ENCODE measurements around the gene CCDC160.
"Not testable (repeated sequence)": the region's sequence is repeated elsewhere in the genome, so short reads cannot be mapped to it uniquely, and the experiment has no call there.

The CCDC160 gene

DNA sequence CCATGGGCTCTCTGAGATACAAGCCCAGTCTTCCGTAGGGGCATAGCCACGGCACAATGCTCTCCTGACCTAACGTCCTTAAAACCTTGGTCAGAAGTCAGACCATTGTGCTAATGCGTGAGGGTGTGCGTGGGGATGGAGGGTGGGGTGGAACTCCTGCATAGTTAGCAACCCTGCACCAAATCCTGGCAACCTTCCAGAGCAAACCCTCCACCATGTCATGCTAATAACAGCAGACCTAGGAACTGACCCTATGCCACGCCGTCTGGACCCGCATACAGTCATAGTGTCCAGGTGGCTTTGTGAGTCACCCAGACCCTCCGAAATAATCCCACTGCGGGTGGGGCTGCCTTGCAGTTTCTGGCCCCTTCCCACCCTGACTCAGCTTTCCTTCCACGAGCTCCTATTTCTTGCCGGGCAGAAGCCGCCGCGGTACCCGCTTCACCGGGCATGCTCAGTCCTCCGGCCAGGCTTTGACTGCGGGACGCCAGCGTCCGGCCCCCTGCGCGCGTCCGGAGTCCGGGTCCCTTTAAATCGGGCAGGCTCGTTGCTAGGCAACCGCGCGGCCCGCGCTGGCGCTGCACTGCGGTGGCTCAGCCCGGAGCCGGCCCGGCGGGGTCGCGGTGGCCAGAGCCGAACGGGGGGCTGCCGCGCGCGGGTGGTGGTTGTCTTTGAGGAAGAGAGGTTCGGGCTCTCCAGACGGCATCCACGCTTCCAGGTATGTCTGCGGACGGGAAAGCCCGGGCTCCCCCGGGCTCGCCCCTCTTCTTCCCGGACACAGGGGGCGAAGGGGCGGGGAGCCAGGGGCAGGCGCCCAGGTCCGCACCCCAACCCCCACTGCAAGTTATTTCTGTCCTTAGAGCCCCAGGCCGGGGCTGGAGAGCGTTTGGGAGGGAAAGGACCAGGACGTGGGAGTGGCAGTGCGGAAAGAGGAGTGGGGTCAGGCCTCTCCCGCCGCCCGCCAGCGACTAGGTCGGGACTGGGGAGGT is at the start of gene CCDC160:
CCDC160 (plus strand) TSS at position 557 of the 989 bp plus-strand sequence. CDS start 7,619 bp downstream, outside the sequence.
- no peak for DNase-seq

DNA sequence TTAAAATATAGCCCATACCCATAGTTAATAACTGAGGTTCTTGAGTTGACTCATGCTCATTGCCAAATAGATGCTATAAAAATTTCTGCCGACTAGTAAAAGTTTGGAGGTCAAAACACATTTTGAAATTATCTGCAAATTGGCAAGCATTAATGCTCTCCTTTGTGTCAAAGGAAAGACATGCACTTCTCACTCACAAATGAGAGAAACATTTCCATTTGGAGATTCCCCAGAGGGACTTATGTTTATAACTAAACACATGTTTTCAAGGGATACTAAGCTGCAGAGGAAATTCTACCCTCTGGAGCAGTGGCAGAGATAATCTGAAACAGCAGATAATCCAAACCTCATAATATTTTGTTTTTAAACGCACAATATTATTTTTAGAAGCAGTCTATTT is 45.7 kb upstream of the CCDC160 start:
- DNase-seq, result no peak

DNA sequence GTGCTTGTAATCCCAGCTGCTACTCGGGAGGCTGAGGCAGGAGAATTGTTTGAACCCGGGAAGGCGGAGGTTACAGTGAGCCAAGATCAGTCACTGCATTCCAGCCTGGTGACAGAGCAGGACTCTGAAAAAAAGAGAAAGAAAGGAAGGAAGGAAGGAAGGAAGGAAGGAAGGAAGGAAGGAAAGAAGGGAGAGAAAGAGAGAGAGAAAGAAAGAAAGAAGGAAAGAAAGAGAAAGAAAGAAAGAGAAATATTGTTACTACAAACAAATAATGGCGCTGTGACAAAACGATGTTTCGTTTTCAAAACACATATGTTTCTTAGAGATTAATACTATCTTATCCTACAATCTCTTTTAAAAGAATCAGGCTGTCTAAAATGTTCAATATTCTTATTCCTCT is 42.1 kb upstream of the CCDC160 start:
- DNase-seq, result no peak

DNA sequence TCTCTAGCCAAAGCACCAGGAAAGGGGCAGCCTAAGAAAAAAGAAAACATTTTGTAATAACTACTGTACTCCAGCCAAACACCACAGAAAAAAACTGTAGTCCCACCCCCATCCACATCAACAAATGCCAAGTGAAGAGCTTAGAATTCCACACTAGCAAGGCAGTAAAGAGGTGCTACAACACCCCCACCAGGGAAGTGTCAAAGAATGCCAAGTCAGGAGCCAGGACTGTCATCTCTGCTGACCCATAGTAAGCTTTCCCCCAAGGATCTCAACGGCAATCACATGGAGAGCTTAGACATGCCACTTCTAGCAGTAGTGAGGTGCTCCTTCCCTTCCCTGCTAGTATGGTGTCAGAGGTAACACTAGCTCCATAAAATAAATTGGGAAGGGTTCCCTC is 34.4 kb upstream of the CCDC160 start:
- DNase-seq, result no peak

DNA sequence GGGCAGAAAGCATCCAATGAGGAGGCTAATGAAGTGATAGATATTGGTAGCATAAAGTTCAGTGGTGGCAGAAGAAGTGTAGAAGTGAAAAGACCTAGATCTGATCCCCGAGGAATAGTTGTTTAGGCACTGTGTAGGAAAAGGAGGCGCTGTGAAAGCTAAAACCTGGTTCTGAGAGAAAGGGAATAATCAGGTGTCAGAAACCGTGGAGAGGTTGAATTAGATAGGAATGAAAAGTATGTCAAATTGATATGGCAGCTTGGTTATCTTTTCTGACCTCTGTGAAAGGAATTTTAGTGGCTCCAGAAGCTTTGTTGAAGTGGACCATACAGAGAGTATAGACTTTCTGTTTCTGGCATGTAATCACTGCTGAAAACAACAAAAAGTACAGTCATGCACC is 30.8 kb upstream of the CCDC160 start:
- DNase-seq, result no peak

DNA sequence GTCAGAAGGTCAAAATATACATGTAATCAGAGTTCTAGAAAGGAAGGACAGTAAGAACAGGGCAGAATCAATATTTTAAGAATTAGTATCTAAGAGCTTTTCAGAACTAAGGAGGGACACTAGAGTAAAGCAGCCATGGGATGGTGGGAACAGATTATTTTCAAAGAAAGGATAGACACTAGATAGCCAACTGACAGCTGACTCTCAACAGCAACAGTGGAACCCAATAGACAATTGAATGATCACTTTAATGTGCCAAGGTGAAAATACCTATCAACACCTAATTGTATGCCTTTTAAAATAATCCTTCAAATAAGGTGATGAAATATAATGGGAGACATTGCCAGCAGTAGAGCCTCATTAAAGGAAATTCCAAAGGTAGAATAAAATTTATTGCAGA is 26.5 kb upstream of the CCDC160 start:
- DNase-seq, result no peak

DNA sequence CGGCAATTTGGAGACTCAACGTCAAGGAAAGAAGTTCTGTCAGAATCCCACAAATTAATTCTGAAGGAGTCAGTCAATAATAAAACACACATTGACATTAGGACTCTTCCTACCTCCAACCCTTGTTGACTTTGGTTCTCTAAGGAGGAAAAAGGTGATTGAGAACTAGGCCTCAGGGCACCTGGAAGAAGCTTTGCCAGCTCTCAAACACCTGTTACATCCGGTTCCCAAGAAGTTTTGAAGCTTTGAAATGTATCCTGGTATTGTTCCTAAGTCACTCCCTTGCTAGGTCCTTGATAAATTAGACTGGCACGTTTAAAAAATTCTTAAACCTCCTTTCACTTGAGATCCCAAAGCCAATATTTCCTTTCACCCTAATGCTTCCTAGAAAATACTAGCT is 1.7 kb upstream of the CCDC160 start:
- no peak for DNase-seq

DNA sequence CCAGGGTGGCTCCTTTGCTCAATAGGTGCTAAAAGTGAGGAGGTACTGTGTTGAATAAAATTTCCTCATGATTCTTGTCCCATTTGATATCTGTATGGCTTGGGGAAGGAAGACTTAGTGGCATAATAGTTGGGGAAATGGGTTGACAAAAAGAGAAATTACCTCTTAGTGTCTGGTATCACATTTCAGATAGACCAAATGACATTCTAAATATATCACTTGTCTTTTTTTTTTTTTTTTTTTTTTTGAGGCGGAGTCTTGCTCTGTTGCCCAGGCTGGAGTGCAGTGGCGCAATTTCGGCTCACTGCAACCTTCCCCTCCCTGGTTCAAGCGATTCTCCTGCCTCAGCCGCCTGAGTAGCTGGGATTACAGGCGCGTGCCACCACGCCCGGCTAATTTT is 1.2 kb downstream of the CCDC160 start:
- DNase-seq, result not testable (repeated sequence)

DNA sequence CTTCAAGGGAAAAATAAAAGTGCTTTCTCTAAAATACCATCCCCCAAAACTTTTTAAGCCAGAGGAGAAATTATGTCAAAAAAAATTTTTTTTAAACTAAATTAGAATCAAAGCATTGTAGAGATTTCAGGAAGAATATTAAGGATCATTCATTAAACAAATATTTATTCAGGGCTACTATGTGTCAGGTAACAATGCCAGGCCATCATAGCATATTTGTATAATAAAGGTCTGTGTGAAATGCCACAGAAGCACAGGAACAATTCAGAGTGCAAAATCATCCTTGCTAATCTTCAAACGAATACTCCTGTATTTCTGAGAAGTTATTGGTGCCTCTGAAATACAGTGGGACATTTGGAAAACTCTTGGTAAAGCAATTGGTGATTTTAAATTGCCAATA is 2.0 kb downstream of the CCDC160 start:
- DNase-seq, result no peak

DNA sequence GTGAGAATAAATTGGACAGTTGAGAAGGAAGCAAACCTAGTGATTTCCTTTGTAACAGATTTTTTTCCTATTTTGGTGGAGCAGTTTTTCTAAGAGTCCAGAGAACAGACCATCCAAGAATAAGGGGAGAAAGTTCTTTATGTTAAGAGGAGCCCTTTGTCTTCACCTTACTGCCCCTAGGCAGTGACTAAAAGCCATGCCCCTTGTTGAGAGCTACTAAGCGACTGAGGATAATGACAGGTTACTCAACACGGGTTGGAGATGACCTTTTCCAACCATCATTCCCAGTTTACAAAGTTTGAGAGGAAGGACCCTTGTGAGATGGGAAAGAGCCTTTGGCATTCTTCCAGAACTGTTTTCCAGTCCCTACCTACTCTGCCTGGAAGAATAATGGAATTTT is 3.2 kb downstream of the CCDC160 start:
- DNase-seq, result no peak

DNA sequence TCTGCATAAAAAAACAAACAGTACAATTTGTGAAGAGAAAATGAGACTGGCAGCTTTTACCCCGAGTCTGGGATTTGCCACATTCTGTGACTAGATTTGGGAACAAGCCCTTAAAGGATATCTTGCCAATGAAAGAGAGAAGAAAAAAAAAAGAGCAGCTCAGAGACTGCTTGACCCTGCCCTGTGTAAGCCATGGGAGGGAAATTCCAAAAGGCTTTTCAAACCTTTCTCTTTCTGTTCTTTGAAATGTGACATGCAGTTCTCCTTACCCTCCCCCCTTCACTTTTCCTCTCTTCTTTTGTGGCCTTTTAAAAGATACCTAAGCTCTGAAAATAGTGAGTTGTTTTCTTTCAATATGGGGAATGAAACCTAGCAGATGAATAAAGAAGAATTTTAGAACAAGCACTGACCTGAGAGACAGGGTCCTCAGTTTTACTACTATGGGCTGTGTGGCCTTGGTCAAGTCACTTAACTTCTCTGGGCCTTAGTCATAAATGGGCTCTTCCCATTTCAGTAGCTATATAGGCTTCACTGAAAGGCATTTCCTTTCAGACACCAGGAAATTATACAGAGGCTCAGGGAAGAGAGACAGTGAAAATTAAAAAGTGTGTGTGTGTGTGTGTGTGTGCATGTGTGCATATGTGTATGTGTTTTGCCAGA is 5.1 kb downstream of the CCDC160 start:
- DNase-seq, result no peak

DNA sequence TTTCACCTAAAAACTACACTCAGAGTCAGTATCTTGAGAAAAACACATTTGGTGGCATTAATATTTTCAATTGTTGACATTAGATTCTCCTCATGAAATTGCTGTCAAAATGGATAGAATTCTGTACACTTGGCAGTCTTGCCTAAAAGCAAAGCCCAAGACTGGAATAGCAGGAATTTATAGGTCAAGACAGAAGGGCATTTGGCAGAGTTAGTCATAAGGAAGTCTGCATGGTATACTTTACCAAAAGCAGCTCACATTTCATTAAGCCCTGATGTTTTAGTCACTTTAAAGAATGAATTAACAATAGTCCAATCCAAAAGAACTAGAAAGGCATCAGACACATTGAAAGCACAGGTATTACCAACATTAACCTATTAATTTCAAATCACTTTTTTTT is 7.1 kb downstream of the CCDC160 start:
- no peak for DNase-seq

DNA sequence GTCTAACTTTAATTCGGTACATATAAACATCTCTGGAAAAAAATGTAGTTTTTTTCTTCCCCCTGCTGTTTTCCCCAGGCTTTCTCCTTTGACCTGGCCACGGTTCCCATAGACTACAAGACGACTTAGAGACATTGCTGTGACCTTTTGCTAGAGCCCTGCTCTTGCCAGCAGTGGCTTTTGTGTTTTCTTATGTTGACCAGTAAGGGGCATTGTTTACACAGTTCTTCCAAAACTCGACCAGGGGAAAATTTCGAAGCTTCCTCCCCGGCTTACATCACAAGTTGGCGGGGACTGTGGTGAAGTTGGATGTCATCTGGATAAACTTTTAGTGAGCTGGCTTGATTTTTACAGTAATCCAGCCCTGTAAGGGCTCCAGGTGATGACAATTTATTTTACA is 9.3 kb downstream of the CCDC160 start:
- DNase-seq, result no peak

DNA sequence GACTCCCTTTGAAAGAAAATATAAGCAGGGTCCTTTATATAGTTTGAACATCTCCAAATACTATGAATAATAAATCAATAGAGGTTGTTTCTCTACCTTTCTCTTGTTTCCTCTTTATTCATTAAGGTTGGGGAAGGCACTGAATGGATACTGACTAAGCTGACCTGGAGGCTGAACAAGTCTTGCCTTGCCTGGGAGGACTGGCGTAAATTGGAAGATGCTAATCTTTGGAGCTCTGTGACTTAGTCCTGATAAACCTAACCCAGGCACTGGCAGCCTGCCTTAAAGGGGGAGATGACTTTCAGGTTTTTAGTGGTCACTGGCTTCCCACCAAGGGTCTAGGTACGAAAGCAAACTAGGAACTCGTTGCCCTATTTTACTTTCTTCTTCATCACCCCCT is 10.5 kb downstream of the CCDC160 start:
- DNase-seq, result no peak

DNA sequence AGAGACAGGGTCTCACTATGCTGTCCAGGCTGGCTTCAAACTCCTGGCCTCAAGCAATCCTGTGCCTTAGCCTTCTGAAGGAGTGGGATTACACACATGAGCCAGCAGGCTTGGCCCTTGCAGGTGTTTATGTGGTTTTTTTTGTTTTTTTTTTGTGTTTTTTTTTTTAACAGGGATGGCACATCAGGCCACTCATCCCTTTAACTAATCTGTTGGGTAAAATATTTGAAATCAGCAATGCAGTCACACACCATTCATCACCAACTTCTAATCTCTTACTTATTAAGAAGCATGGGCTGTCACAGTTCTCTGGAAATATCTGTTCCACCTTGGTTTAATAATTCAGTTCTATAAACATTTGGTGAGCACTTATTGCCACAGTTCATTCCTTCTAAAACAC is 12.3 kb downstream of the CCDC160 start:
- no peak for DNase-seq

DNA sequence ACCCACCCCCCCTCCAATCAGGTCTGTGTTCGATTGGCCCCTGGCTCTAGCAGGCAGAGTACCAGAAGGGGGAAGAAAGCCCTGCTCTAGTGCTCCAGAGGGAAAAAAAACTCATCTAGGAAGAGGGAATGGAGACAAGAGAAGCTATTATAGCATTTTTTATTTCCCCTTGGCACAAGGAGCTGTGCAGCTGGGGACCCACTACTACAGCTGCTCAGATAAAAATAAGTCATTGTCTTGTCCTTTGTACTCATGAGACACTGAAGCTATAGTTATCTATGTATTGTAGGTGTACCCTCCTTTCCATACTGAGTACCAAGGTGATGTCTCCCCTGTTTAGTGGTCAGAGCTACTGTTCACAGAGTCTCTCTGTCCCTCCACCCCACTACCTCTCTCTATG is 14.3 kb downstream of the CCDC160 start:
- DNase-seq, result no peak

DNA sequence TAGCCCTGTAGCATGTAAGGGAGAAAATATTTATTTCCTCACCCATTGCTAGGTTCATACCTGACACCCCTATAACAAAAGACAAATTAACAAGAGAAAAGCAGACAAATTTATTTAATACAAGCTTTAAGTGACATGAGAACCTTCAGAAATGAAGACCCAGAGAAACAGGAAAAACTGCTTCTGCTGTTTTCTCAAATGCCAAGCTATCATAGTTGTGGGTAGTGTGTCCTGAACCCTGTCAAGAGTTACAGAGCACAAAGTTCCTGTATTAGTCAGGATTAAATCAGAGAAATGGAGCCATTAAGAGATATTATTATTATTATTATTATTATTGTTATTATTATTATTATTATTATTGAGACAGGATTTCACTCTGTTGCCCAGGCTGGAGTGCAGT is 17.5 kb downstream of the CCDC160 start:
- no peak for DNase-seq

DNA sequence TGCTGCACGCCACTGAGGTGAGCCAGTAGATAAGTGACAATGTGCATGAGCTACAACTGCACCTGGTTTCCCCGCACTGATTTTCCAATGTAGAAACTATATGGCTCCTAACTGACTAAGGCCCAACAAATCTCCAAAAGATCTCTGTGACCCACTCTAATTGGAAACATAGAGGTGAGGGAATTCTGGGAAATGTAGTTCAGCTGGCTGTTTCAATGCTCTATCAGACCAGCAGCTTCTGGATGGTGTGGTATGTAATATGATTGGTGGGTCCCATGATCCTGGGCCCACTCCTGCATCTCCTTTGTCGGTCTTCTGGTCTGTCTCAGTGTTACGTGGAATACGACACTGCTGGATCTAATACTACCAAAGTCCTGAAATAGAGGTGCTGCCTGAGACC is 18.6 kb downstream of the CCDC160 start:
- DNase-seq, result no peak

DNA sequence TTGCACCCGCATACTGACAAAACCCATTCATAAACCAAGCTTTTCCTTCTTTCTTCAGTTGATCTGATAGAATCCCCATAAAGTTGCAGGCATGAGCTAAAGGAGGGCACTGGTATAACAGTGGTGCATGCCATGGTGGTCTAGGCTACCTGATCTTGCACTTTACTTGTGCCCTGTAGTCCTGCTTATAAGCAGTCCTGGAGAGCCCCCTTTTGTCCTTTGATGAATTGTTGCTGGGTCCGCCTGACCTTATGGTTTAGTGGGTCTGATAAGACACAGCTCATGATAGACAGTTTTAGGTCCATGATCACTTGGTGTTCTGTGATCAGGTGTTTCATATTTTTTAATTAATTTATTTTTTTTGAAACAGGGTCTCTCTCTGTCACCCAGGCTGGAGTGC is 19.7 kb downstream of the CCDC160 start:
- no peak for DNase-seq

DNA sequence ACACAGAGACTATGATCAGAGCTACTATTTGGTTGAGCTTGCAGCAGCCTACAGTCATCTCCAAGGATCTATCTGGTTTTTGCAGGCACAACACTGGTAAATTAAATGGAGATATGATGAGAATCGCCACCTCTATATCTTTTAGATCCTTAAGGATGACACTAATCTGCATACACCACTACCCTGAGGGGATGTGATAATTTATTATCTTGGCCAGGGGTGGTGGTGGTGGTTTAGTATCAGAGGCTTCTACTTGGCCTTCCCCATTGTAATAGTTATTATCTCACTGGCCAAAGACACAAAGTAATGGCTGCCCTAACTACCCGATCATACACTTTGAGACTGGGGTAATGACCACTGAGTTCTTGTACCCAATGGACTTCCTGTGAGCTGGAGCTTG is 21.2 kb downstream of the CCDC160 start:
- no peak for DNase-seq

DNA sequence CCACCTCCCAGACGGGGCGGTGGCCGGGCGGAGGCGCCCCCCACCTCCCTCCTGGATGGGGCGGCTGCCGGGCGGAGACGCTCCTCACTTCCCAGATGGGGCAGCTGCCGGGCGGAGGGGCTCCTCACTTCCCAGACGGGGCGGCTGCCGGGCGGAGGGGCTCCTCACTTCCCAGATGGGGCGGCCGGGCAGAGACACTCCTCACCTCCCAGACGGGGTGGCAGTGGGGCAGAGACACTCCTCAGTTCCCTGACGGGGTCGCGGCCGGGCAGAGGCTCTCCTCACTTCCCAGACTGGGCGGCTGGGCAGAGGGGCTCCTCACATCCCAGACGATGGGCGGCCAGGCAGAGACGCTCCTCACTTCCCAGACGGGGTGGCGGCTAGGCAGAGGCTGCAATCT is 49.0 kb downstream of the CCDC160 start:
- not testable (repeated sequence) for DNase-seq

DNA sequence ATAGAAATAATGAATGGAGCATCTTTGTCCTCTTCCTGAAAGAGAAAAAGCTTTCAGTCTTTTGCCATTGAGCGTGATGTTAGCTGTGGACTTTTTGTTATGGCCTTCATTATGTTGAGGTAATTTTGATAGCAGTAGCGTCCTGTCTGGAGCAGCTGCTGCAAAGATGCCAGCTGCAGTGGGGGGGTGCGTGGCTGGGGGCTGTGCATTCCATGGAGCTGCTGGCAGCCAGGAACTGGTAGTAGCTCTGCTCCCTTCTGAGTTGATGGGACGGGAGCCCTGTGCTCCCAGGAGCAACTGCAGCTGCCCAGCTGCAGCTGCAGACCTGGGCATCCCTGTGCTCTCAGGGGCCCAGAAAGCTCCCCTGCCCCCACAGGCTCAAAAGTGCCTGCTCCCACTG is 50.4 kb downstream of the CCDC160 start:
- DNase-seq, result no peak

DNA sequence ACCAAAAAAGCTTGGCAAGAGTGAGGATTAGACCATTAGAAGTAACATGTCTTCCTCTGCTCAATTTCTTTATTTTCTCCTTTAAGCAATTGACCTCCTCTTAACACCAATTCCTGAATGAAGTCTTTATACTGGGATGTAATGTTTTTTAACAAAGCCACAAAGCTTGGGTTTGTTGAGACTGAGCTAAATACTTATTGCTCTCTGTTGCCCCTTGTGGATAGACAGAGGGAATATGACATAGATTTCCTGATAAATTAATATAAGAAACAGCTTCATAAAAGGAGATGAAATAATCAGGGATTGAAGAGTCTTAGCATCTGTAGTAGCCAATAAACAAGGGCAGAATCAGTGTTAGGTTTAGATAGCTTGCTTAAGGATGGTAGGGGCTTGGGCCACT is 57.6 kb downstream of the CCDC160 start:
- DNase-seq, result no peak
